H9 (cell line): Measurements from ENCODE around the gene MALT1. TPM values are rescaled to one million over a fixed set of nuclear protein-coding genes. Genes with fewer than 3 reads are reported as not detected.

ENCODE experiments used
- DNase-seq: peaks from one replicate; pipeline ENCODE4 v3.0.0-alpha.2; 2017
- H2AFZ ChIP-seq: one replicate; pipeline ENCODE4 v1.6.1; 2013; ENCODE audit warnings: mild to moderate bottlenecking, low read length, control low read depth, moderate library complexity
- H2AK5ac ChIP-seq: 2 replicates; pipeline ENCODE4 v1.6.1; 2013; ENCODE audit warnings: low read length, control low read depth, mixed read lengths; ENCODE audit not compliant: insufficient read length
- H2BK120ac ChIP-seq: one replicate; pipeline ENCODE4 v1.6.1; 2013; ENCODE audit warnings: low read depth, mild to moderate bottlenecking, low read length, control low read depth, inconsistent platforms; ENCODE audit not compliant: poor library complexity, severe bottlenecking
- H2BK12ac ChIP-seq: 2 replicates; pipeline ENCODE4 v1.6.1; 2013; ENCODE audit warnings: low read length, control low read depth, mixed read lengths, low read depth; ENCODE audit not compliant: insufficient read length
- H2BK15ac ChIP-seq: 2 replicates; pipeline ENCODE4 v1.6.1; 2013; ENCODE audit warnings: low read depth, low read length, control low read depth
- H2BK20ac ChIP-seq: one replicate; pipeline ENCODE4 v1.6.1; 2013; ENCODE audit warnings: low read depth, mild to moderate bottlenecking, low read length, control low read depth, inconsistent platforms; ENCODE audit not compliant: poor library complexity, severe bottlenecking
- H2BK5ac ChIP-seq: 2 replicates; pipeline ENCODE4 v1.6.1; 2013; ENCODE audit warnings: low read length, control low read depth, mixed read lengths; ENCODE audit not compliant: insufficient read length
- H3K14ac ChIP-seq: 2 replicates; pipeline ENCODE4 v1.6.1; 2013; ENCODE audit warnings: low read length, control low read depth; ENCODE audit not compliant: insufficient read depth
- H3K18ac ChIP-seq: 2 replicates; pipeline ENCODE4 v1.6.1; 2013; ENCODE audit warnings: low read depth, mild to moderate bottlenecking, mixed read lengths, low read length, control low read depth; ENCODE audit not compliant: insufficient read length
- H3K23ac ChIP-seq: 2 replicates; pipeline ENCODE4 v1.6.1; 2013; ENCODE audit warnings: low read length, control low read depth, mixed read lengths, low read depth; ENCODE audit not compliant: insufficient read length
- H3K23me2 ChIP-seq: 2 replicates; pipeline ENCODE4 v1.6.1; 2013; ENCODE audit warnings: low read depth, mild to moderate bottlenecking, mixed read lengths, low read length, control low read depth; ENCODE audit not compliant: insufficient read length, poor library complexity, severe bottlenecking
- H3K27ac ChIP-seq: 2 replicates; pipeline ENCODE4 v1.5.1; 2013; ENCODE audit warnings: low read length, control low read depth, mixed read lengths, low read depth; ENCODE audit not compliant: insufficient read length
- H3K27me3 ChIP-seq: 2 replicates; pipeline ENCODE4 v1.6.1; 2013; ENCODE audit warnings: low read length, control low read depth, inconsistent platforms; ENCODE audit not compliant: insufficient read depth
- H3K4ac ChIP-seq: 2 replicates; pipeline ENCODE4 v1.6.1; 2013; ENCODE audit warnings: low read depth, mild to moderate bottlenecking, control low read depth, inconsistent platforms, low read length, moderate library complexity
- H3K4me1 ChIP-seq: 2 replicates; pipeline ENCODE4 v1.6.1; 2013; ENCODE audit warnings: low read length, control low read depth, inconsistent platforms; ENCODE audit not compliant: insufficient read depth
- H3K4me2 ChIP-seq: 2 replicates; pipeline ENCODE4 v1.6.1; 2013; ENCODE audit warnings: low read length, control low read depth, mixed read lengths; ENCODE audit not compliant: insufficient read length, insufficient read depth
- H3K56ac ChIP-seq: 2 replicates; pipeline ENCODE4 v1.6.1; 2013; ENCODE audit warnings: low read depth, mild to moderate bottlenecking, mixed read lengths, low read length, control low read depth; ENCODE audit not compliant: insufficient read length
- H3K79me1 ChIP-seq: 2 replicates; pipeline ENCODE4 v1.6.1; 2013; ENCODE audit warnings: low read depth, mild to moderate bottlenecking, moderate library complexity, low read length, control low read depth, inconsistent platforms; ENCODE audit not compliant: insufficient read depth, poor library complexity, severe bottlenecking
- H3K79me2 ChIP-seq: 2 replicates; pipeline ENCODE4 v1.6.1; 2013; ENCODE audit warnings: low read length, control low read depth, inconsistent platforms; ENCODE audit not compliant: insufficient read depth
- H3K9ac ChIP-seq: 2 replicates; pipeline ENCODE4 v1.6.1; 2013; ENCODE audit warnings: low read length, control low read depth, mixed read lengths; ENCODE audit not compliant: insufficient read length; ENCODE audit errors: extremely low read depth
- H3K9me3 ChIP-seq: one replicate; pipeline ENCODE4 v1.6.1; 2013; ENCODE audit warnings: low read depth, low read length, inconsistent platforms; ENCODE audit not compliant: control insufficient read depth
- H3T11ph ChIP-seq: one replicate; pipeline ENCODE4 v1.6.1; 2013; ENCODE audit warnings: mild to moderate bottlenecking, low read length, control low read depth, inconsistent platforms
- H4K20me1 ChIP-seq: one replicate; pipeline ENCODE4 v1.6.1; 2013; ENCODE audit not compliant: control insufficient read depth, insufficient read length, insufficient read depth
- H4K5ac ChIP-seq: 2 replicates; pipeline ENCODE4 v1.6.1; 2013; ENCODE audit warnings: low read depth, mild to moderate bottlenecking, mixed read lengths, low read length, control low read depth; ENCODE audit not compliant: insufficient read length
- H4K8ac ChIP-seq: replicated peaks from 2 replicates; pipeline ENCODE4 v1.6.1; 2013; ENCODE audit warnings: low read length, control low read depth, mixed read lengths, low read depth; ENCODE audit not compliant: insufficient read length
- H4K91ac ChIP-seq: 2 replicates; pipeline ENCODE4 v1.6.1; 2013; ENCODE audit warnings: low read depth, mild to moderate bottlenecking, moderate library complexity, mixed read lengths, low read length, control low read depth; ENCODE audit not compliant: insufficient read length
- H3K27ac Mint-ChIP-seq, 3 experiments: 2 replicates in 2 of 3; 3 replicates in 1 of 3; pipeline ENCODE4 v1.8.0; 2020 to 2021; ENCODE audit warnings: mixed read lengths in 3 of 3, mild to moderate bottlenecking in 1 of 3, moderate library complexity in 1 of 3
- H3K27me3 Mint-ChIP-seq: 2 replicates; pipeline ENCODE4 v1.8.0; 2021; ENCODE audit warnings: low read depth, mild to moderate bottlenecking, moderate library complexity, mixed read lengths
- H3K36me3 Mint-ChIP-seq, 3 experiments: 2 replicates in 2 of 3; 3 replicates in 1 of 3; pipeline ENCODE4 v1.8.0; 2020 to 2021; ENCODE audit warnings: low read depth in 3 of 3, mixed read lengths in 3 of 3; ENCODE audit not compliant: insufficient read depth in 1 of 3
- H3K4me1 Mint-ChIP-seq, 2 experiments: 2 replicates each; pipeline ENCODE4 v1.8.0; 2020; ENCODE audit warnings: mixed read lengths in 2 of 2
- H3K4me3 Mint-ChIP-seq, 2 experiments: 2 replicates in 1 of 2; 3 replicates in 1 of 2; pipeline ENCODE4 v1.8.0; 2020 to 2021; ENCODE audit warnings: mild to moderate bottlenecking in 2 of 2, mixed read lengths in 2 of 2, moderate library complexity in 1 of 2
- H3K9me3 Mint-ChIP-seq, 2 experiments: 2 replicates in 1 of 2; 3 replicates in 1 of 2; pipeline ENCODE4 v1.8.0; 2020; ENCODE audit warnings: mild to moderate bottlenecking in 2 of 2, mixed read lengths in 2 of 2, moderate library complexity in 1 of 2
- CTCF ChIP-seq: fragments of 200-600 bp; sonication (generic); conservative IDR thresholded peaks from 3 replicates; pipeline ENCODE4 v1.8.0; 2021; ENCODE audit warnings: antibody characterized with exemption, mild to moderate bottlenecking
- WGBS: extraction: QIAGEN DNeasy Blood & Tissue Kit; methylation state at CpG from one replicate; pipeline ENCODE4 v1.1.7; 2013; ENCODE audit warnings: missing lambda C conversion rate, low lambda C conversion rate, mixed read lengths; ENCODE audit not compliant: insufficient read length; ENCODE audit errors: extremely low coverage; 5-methylcytosine and 5-hydroxymethylcytosine counted together
- total RNA-seq: library from RNA; stranded (reverse); gene quantifications from 2 replicates; pipeline ENCODE4 v1.2.1, GENCODE V29; 2021

The MALT1 gene
- total RNA-seq, 1 experiment from 2014 or later = 18.1 TPM

GRCh38 chr18:58785870-58786269 lies 114.6 kb downstream of the MALT1 start:
- H3K27me3 Mint-ChIP-seq = no peaks in the 10 kb centered on the region; the same call in 1 of the 2 replicates
- no peak overlapping the region for H3K56ac ChIP-seq
- H3T11ph ChIP-seq = no peak overlapping the region
- H2BK20ac ChIP-seq = no peak overlapping the region
- no peaks in the 10 kb centered on the region for H3K36me3 Mint-ChIP-seq
- H3K27me3 ChIP-seq = no peaks in the 10 kb centered on the region
- no peaks in the 10 kb centered on the region for H3K79me2 ChIP-seq
- DNase-seq = no peak
- no peak overlapping the region for H3K23ac ChIP-seq
- no peak overlapping the region for H2BK120ac ChIP-seq
- H3K4me2 ChIP-seq = no peak overlapping the region
- H2BK5ac ChIP-seq = no peak overlapping the region
- no peak overlapping the region for H3K27ac Mint-ChIP-seq
- H3K4ac ChIP-seq = no peak overlapping the region
- H3K4me1 Mint-ChIP-seq = peaks cover 51% of the 10 kb centered on the region in 2 experiments
- TF ChIP-seq CTCF = no peak
- no peak overlapping the region for H2AFZ ChIP-seq
- H2BK12ac ChIP-seq = no peak overlapping the region
- no peaks in the 10 kb centered on the region; a peak in 1 of 5 replicates for H3K9me3 Mint-ChIP-seq
- peaks cover 15% of the 10 kb centered on the region for H3K4me1 ChIP-seq
- no peak overlapping the region for H3K27ac ChIP-seq
- H3K4me3 Mint-ChIP-seq = no peak overlapping the region
- no peak overlapping the region for H4K5ac ChIP-seq
- H4K20me1 ChIP-seq = no peaks in the 10 kb centered on the region
- H3K9ac ChIP-seq = no peak overlapping the region
- H3K9me3 ChIP-seq = no peaks in the 10 kb centered on the region
- no peaks in the 10 kb centered on the region for H3K23me2 ChIP-seq
- H4K8ac ChIP-seq = no peak overlapping the region
- H4K91ac ChIP-seq = no peak overlapping the region
- WGBS = no CpG with 5 or more reads among the region's 4 CpGs
- H2AK5ac ChIP-seq = no peak overlapping the region
- no peak overlapping the region for H3K14ac ChIP-seq
- no peaks in the 10 kb centered on the region for H3K79me1 ChIP-seq
- H3K18ac ChIP-seq = no peak overlapping the region
- H2BK15ac ChIP-seq = no peak overlapping the region
